Panc1 (cell line): ENCODE results near the gene RAP1GAP. TPM values are rescaled to one million over a fixed set of nuclear protein-coding genes. Genes with fewer than 3 reads are reported as not detected.
"Not testable (repeated sequence)": the region's sequence is repeated elsewhere in the genome, so short reads cannot be mapped to it uniquely, and the experiment has no call there.

Source experiments
- ATAC-seq: fragments of 200-7000 bp; cut with Tn5 transposase; 2 replicates; pipeline ENCODE4 v1.9.1; 2020; ENCODE audit warnings: mild to moderate bottlenecking, moderate library complexity
- BruUV-seq: library from RNA; stranded (reverse); fragments of 400-500 nt; replicated peaks from 2 replicates; lab custom pipeline; 2021; lab: Mats Ljungman, UMichigan
- CTCF ChIA-PET: fragments of 300-600 bp; sonication (Branson Sonifier 250); formaldehyde crosslinking; loops from one replicate; lab custom pipeline; 2022; ENCODE audit warnings: antibody characterized with exemption; lab: Charles Lee
- POLR2A ChIA-PET: fragments of 300-600 bp; sonication (Branson Sonifier 250); formaldehyde crosslinking; loops from one replicate; lab custom pipeline; 2022; ENCODE audit warnings: antibody characterized with exemption; lab: Charles Lee
- DNase-seq: peaks from one replicate; pipeline ENCODE4 v3.0.0-alpha.2; 2010; ENCODE audit warnings: low read depth, low spot score
- H3K27ac ChIP-seq: 2 replicates; pipeline ENCODE4 v1.5.1; 2011; ENCODE audit warnings: mild to moderate bottlenecking, low read length, inconsistent platforms
- H3K27me3 ChIP-seq: fragments of 200-500 bp; sonication (Bioruptor generic); 2 replicates; pipeline ENCODE4 v1.6.0; 2014; ENCODE audit warnings: low read length, inconsistent platforms; ENCODE audit not compliant: control insufficient read depth, insufficient read depth
- H3K36me3 ChIP-seq: fragments of 200-500 bp; sonication (Bioruptor generic); 2 replicates; pipeline ENCODE4 v1.5.1; 2014; ENCODE audit warnings: inconsistent platforms, mild to moderate bottlenecking, low read length, moderate library complexity; ENCODE audit not compliant: control insufficient read depth, insufficient read depth
- H3K4me1 ChIP-seq: 2 replicates; pipeline ENCODE4 v1.5.1; 2011; ENCODE audit warnings: inconsistent platforms, mild to moderate bottlenecking, low read length, moderate library complexity; ENCODE audit not compliant: control insufficient read depth, insufficient read depth
- H3K4me3 ChIP-seq, 2 experiments: 2 replicates each; pipeline ENCODE4 v1.5.1; 2011 to 2012; ENCODE audit warnings: low read depth in 2 of 2, low read length in 2 of 2, mild to moderate bottlenecking in 2 of 2, inconsistent platforms in 1 of 2, moderate library complexity in 1 of 2
- H3K9me3 ChIP-seq: fragments of 200-500 bp; sonication (Bioruptor generic); 2 replicates; pipeline ENCODE4 v1.5.1; 2014; ENCODE audit warnings: low read depth, mild to moderate bottlenecking, inconsistent platforms, low read length, moderate library complexity; ENCODE audit not compliant: control insufficient read depth, insufficient read depth
- POLR2AphosphoS5 ChIP-seq: IDR thresholded peaks from 2 replicates; pipeline ENCODE4 v1.6.1; 2012; ENCODE audit warnings: mild to moderate bottlenecking, low read depth, low read length, moderate library complexity
- SIN3A ChIP-seq: IDR thresholded peaks from 2 replicates; pipeline ENCODE4 v1.6.1; 2012; ENCODE audit warnings: low read depth, mild to moderate bottlenecking, low read length, moderate library complexity, borderline replicate concordance; ENCODE audit not compliant: insufficient read depth
- TCF7L2 ChIP-seq: IDR thresholded peaks from 2 replicates; pipeline ENCODE4 v1.6.1; 2011; ENCODE audit warnings: mild to moderate bottlenecking, low read depth, low read length, inconsistent platforms
- in situ Hi-C: cut with HindIII; loops from 2 replicates; pipeline ENCODE4 v1.10.0; 2016; ENCODE audit warnings: low sequenced_read_pairs, low pct_unique_long_range_greater_than_20kb
- intact Hi-C: fragments of 100-400 bp; cut with micrococcal nuclease; formaldehyde crosslinking; loops from one replicate; pipeline ENCODE4 v1.10.0; 2022; ENCODE audit not compliant: unreplicated experiment
- total RNA-seq: library from RNA; stranded (reverse); gene quantifications from one replicate; pipeline ENCODE4 v1.2.1, GENCODE V29; 2021; ENCODE audit not compliant: unreplicated experiment
- TF ChIP-seq, protein P1 (sequence below): fragments of 450-650 bp; IDR thresholded peaks from 2 replicates; pipeline ENCODE4 v1.5.1; 2017; ENCODE audit warnings: mild to moderate bottlenecking
- TF ChIP-seq, protein P2 (sequence below), 2 experiments: IDR thresholded peaks; 2 replicates each; pipeline ENCODE4 v1.6.1; 2011 to 2012; ENCODE audit warnings: low read depth in 2 of 2, control low read depth in 1 of 2, low read length in 1 of 2, mild to moderate bottlenecking in 1 of 2, moderate library complexity in 1 of 2; ENCODE audit not compliant: insufficient read depth in 1 of 2

Gene RAP1GAP
- total RNA-seq, 1 experiment from 2014 or later = 4.6 TPM

DNA sequence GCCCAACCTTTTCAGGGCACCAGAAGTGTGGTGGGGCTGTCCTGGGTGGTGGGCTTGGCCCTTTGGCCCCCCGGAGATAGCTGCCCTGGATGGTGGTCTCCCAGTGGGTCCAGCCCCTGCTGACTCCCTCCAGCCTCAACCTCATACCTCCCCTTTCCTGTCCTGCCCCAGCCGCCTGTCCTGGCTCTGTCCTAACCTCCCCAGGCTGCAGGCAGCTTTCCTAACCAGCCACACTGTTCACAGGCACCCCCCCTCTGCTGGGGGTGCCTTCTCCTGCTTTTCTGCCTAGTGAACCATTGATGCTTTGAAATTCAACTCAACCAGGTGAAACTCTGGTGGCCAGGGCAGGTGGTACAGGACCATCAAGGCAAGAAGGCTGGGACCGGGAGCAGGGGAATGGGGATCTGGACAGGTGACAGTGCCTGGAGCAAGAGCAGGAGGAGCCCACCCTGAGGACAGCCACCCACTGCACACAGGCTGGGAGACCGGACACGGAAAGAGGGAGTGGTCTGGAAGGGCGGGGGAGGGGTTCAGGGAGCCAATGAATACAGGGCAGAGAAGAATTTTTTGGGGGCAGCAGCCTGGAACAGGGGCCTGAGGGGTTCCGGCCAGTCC is 35.9 kb downstream of the RAP1GAP start:
- no TSS peak for BruUV-seq
- H3K27ac ChIP-seq = no peak overlapping the region
- CTCF ChIA-PET = no interaction called here

DNA sequence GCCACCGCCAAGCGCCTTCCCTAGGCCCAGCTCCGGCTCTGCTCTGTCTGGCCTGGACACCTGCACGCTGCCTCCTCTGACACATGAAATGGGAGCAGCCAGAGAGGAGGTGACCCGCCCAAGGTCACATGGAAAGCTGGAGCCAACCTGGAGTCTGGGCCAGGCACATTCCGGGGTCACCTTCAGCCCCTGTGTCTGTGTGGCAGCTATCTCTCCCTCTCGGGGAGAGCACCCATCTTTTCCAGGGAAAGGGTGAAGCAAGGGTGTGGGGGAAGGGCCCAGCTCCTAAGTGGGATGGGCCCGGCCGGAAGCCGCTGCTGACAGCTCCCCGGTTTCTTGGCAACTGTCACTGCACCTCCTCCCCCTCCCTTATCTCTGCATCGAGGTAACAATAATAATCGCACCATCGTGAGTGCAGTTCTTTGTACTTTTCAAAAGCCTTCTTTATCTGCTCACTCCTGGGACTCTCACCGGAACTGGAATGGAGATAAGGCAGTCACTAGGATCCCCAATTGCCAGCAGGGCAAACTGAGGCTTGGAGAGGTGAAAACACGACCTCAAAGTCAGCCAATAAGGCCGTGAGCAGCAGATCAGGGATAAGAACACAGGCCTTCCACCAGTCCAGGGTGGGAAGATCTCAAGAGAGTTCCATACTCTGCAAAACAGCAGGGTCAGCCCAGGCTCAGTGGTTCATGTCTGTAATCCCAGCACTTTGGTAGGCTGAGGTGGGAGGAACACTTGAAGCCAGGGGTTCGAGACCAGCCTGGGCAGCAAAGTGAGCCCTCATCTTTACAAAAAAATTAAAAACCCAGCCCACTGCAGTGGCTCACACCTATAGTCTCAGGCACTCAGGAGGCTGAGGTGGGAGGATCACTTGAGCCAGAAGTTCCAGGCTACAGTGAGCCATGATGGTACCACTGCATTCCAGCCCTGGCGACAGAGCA is 36.9 kb downstream of the RAP1GAP start:
- no peak overlapping the region for H3K27ac ChIP-seq
- TF ChIP-seq TCF7L2 (no peak), SIN3A (no peak), POLR2AphosphoS5 (no peak)
- TF ChIP-seq, protein P1, sequence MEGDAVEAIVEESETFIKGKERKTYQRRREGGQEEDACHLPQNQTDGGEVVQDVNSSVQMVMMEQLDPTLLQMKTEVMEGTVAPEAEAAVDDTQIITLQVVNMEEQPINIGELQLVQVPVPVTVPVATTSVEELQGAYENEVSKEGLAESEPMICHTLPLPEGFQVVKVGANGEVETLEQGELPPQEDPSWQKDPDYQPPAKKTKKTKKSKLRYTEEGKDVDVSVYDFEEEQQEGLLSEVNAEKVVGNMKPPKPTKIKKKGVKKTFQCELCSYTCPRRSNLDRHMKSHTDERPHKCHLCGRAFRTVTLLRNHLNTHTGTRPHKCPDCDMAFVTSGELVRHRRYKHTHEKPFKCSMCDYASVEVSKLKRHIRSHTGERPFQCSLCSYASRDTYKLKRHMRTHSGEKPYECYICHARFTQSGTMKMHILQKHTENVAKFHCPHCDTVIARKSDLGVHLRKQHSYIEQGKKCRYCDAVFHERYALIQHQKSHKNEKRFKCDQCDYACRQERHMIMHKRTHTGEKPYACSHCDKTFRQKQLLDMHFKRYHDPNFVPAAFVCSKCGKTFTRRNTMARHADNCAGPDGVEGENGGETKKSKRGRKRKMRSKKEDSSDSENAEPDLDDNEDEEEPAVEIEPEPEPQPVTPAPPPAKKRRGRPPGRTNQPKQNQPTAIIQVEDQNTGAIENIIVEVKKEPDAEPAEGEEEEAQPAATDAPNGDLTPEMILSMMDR = no peak
- TF ChIP-seq, protein P2, sequence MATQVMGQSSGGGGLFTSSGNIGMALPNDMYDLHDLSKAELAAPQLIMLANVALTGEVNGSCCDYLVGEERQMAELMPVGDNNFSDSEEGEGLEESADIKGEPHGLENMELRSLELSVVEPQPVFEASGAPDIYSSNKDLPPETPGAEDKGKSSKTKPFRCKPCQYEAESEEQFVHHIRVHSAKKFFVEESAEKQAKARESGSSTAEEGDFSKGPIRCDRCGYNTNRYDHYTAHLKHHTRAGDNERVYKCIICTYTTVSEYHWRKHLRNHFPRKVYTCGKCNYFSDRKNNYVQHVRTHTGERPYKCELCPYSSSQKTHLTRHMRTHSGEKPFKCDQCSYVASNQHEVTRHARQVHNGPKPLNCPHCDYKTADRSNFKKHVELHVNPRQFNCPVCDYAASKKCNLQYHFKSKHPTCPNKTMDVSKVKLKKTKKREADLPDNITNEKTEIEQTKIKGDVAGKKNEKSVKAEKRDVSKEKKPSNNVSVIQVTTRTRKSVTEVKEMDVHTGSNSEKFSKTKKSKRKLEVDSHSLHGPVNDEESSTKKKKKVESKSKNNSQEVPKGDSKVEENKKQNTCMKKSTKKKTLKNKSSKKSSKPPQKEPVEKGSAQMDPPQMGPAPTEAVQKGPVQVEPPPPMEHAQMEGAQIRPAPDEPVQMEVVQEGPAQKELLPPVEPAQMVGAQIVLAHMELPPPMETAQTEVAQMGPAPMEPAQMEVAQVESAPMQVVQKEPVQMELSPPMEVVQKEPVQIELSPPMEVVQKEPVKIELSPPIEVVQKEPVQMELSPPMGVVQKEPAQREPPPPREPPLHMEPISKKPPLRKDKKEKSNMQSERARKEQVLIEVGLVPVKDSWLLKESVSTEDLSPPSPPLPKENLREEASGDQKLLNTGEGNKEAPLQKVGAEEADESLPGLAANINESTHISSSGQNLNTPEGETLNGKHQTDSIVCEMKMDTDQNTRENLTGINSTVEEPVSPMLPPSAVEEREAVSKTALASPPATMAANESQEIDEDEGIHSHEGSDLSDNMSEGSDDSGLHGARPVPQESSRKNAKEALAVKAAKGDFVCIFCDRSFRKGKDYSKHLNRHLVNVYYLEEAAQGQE (IDR thresholded peaks at IDR 0.05; ENCODE audit: insufficient read depth in 1 of 2, low read depth in 2 of 2, low read length in 1 of 2) = no peak
- intact Hi-C loops (no loop called here), in situ Hi-C loops (no loop called here)
- ChIA-PET CTCF (no interaction called here), POLR2A (no interaction called here)
- H3K9me3 ChIP-seq = no peaks in the 10 kb centered on the region
- no peaks in the 10 kb centered on the region for H3K36me3 ChIP-seq
- no peak for DNase-seq
- BruUV-seq = no TSS peak
- no peak overlapping the region for H3K4me3 ChIP-seq
- H3K27me3 ChIP-seq = no peaks in the 10 kb centered on the region
- H3K4me1 ChIP-seq = peaks cover 14% of the 10 kb centered on the region
- no peak; the same call in 1 of the 2 replicates for ATAC-seq

More for the DNA sequence above, 35.9 kb downstream of the RAP1GAP start:
- intact Hi-C loops (no loop called here), in situ Hi-C loops (no loop called here)
- TF ChIP-seq, protein P2 (IDR thresholded peaks at IDR 0.05; ENCODE audit: insufficient read depth in 1 of 2, low read depth in 2 of 2, low read length in 1 of 2) = no peak
- TF ChIP-seq POLR2AphosphoS5 (no peak), SIN3A (no peak), TCF7L2 (no peak)
- TF ChIP-seq, protein P1 = no peak
- Histone ChIP-seq H3K36me3 (no peaks in the 10 kb centered on the region), H3K4me3 (no peak overlapping the region), H3K4me1 (peaks cover 14% of the 10 kb centered on the region), H3K9me3 (no peaks in the 10 kb centered on the region), H3K27me3 (no peaks in the 10 kb centered on the region)
- DNase-seq (no peak), ATAC-seq (no peak)
- POLR2A ChIA-PET = no interaction called here

DNA sequence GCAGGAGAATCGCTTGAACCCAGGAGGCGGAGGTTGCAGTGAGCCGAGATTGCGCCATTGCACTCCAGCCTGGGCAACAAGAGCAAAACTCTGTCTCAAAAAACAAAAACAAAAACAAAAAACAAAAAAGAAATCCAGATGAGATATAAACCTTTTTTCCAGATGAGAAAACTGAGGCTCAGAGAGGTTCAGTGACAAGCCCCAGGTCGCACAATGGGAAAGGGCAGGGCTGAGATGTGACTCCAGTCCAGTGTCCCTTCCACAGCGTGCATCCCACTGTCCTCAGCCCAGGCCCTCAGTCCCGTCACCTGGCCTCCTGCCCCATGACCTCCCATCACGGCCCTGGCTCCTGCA is 37.6 kb downstream of the RAP1GAP start:
- H3K9me3 ChIP-seq, intact Hi-C loops, in situ Hi-C loops, H3K27ac ChIP-seq, H3K36me3 ChIP-seq, BruUV-seq, CTCF ChIA-PET, H3K27me3 ChIP-seq, POLR2A ChIA-PET, DNase-seq, H3K4me3 ChIP-seq, ATAC-seq: not testable (repeated sequence)
- H3K4me1 ChIP-seq = peaks cover 18% of the 10 kb centered on the region
